Nephron (organoid): ENCODE data around the gene CACNA1I.

ENCODE experiments used
- H3K27ac Mint-ChIP-seq, 3 experiments: 2 replicates each; pipeline ENCODE4 v1.8.0; 2020; ENCODE audit warnings: mixed read lengths in 3 of 3, mild to moderate bottlenecking in 2 of 3, moderate library complexity in 1 of 3
- H3K27me3 Mint-ChIP-seq: 2 replicates; pipeline ENCODE4 v1.8.0; 2021; ENCODE audit warnings: low read depth, mild to moderate bottlenecking, moderate library complexity, mixed read lengths
- H3K36me3 Mint-ChIP-seq: 2 replicates; pipeline ENCODE4 v1.8.0; 2020; ENCODE audit warnings: low read depth, mixed read lengths
- H3K4me1 Mint-ChIP-seq: 2 replicates; pipeline ENCODE4 v1.8.0; 2020; ENCODE audit warnings: mixed read lengths
- H3K4me3 Mint-ChIP-seq, 3 experiments: 2 replicates each; pipeline ENCODE4 v1.8.0; 2020; ENCODE audit warnings: mild to moderate bottlenecking in 3 of 3, mixed read lengths in 3 of 3, moderate library complexity in 2 of 3
- H3K9me3 Mint-ChIP-seq: 2 replicates; pipeline ENCODE4 v1.8.0; 2020; ENCODE audit warnings: mixed read lengths
- CTCF ChIP-seq, 3 experiments: fragments of 200-600 bp; sonication (generic); IDR thresholded peaks; one replicate each; pipeline ENCODE4 v1.5.0; 2021; ENCODE audit warnings: antibody characterized with exemption in 3 of 3; ENCODE audit not compliant: unreplicated experiment in 3 of 3

Gene CACNA1I

GRCh38 chr22:39723899-39724351 is 153.4 kb downstream of the CACNA1I start:
- Mint-ChIP-seq H3K4me3 (no peak overlapping the region), H3K4me1 (peaks cover 29% of the 10 kb centered on the region), H3K36me3 (no peaks in the 10 kb centered on the region), H3K27ac (no peak overlapping the region), H3K27me3 (peaks cover 42% of the 10 kb centered on the region), H3K9me3 (no peaks in the 10 kb centered on the region)
- TF ChIP-seq CTCF (IDR thresholded peaks at IDR 0.05; ENCODE audit: unreplicated experiment in 3 of 3), result no peak

- Mint-ChIP-seq H3K36me3 (no peaks in the 10 kb centered on the region), H3K4me3 (no peak overlapping the region), H3K9me3 (no peaks in the 10 kb centered on the region), H3K27me3 (peaks cover 42% of the 10 kb centered on the region), H3K27ac (no peak overlapping the region), H3K4me1 (peaks cover 29% of the 10 kb centered on the region)
- TF ChIP-seq CTCF (IDR thresholded peaks at IDR 0.05; ENCODE audit: unreplicated experiment in 3 of 3), result no peak
These were observed 153.8 kb downstream of the CACNA1I start for GRCh38 chr22:39724390-39724789.

- Mint-ChIP-seq H3K27ac (no peak overlapping the region), H3K4me1 (peaks cover 29% of the 10 kb centered on the region), H3K9me3 (no peaks in the 10 kb centered on the region), H3K27me3 (peaks cover 42% of the 10 kb centered on the region), H3K36me3 (no peaks in the 10 kb centered on the region), H3K4me3 (no peak overlapping the region)
- no peak for TF ChIP-seq CTCF (IDR thresholded peaks at IDR 0.05; ENCODE audit: unreplicated experiment in 3 of 3)
These were observed 154.3 kb downstream of the CACNA1I start for GRCh38 chr22:39724857-39725256.

GRCh38 chr22:39725351-39726035 is 154.9 kb downstream of the CACNA1I start:
- H3K4me1 Mint-ChIP-seq, result peaks cover 26% of the 10 kb centered on the region
- TF ChIP-seq CTCF (IDR thresholded peaks at IDR 0.05; ENCODE audit: unreplicated experiment in 3 of 3), result no peak
- no peak overlapping the region for H3K4me3 Mint-ChIP-seq
- peaks cover 42% of the 10 kb centered on the region for H3K27me3 Mint-ChIP-seq
- no peak overlapping the region for H3K27ac Mint-ChIP-seq
- H3K36me3 Mint-ChIP-seq, result no peaks in the 10 kb centered on the region
- H3K9me3 Mint-ChIP-seq, result no peaks in the 10 kb centered on the region

- peaks cover 45% of the 10 kb centered on the region for H3K27me3 Mint-ChIP-seq
- no peak overlapping the region for H3K27ac Mint-ChIP-seq
- TF ChIP-seq CTCF (IDR thresholded peaks at IDR 0.05; ENCODE audit: unreplicated experiment in 3 of 3), result no peak
- no peaks in the 10 kb centered on the region for H3K9me3 Mint-ChIP-seq
- H3K4me3 Mint-ChIP-seq, result no peak overlapping the region
- no peaks in the 10 kb centered on the region for H3K36me3 Mint-ChIP-seq
- H3K4me1 Mint-ChIP-seq, result peaks cover 17% of the 10 kb centered on the region
These were observed 157.0 kb downstream of the CACNA1I start for GRCh38 chr22:39727541-39727940.

GRCh38 chr22:39728236-39728860 is 157.8 kb downstream of the CACNA1I start:
- TF ChIP-seq CTCF (IDR thresholded peaks at IDR 0.05; ENCODE audit: unreplicated experiment in 3 of 3), result no peak
- Mint-ChIP-seq H3K27ac (no peak overlapping the region), H3K36me3 (no peaks in the 10 kb centered on the region), H3K4me3 (no peak overlapping the region), H3K9me3 (no peaks in the 10 kb centered on the region), H3K27me3 (peaks cover 45% of the 10 kb centered on the region), H3K4me1 (peaks cover 17% of the 10 kb centered on the region)
